ENCODE measurements around the gene PWWP2B.
A peak's percentile ranks its signal among the peaks of the same experiment; 100 is the strongest.
"Not testable (repeated sequence)": the region's sequence is repeated elsewhere in the genome, so short reads cannot be mapped to it uniquely, and the experiment has no call there.

Gene PWWP2B

GRCh38 chr10:132433671-132434340 is 36.8 kb downstream of the PWWP2B start:
- DNase-seq (ENCODE audit: low read depth in 3 of 3) = no peak

GRCh38 chr10:132434405-132435005 is 37.5 kb downstream of the PWWP2B start:
- DNase-seq (ENCODE audit: low read depth in 3 of 3) = peak in 2 of 3 donors; percentile 37 to 59

GRCh38 chr10:132435320-132435719 is 38.3 kb downstream of the PWWP2B start:
- not testable (repeated sequence) for DNase-seq (ENCODE audit: low read depth in 3 of 3)

GRCh38 chr10:132436096-132436495 is 39.1 kb downstream of the PWWP2B start:
- DNase-seq (ENCODE audit: low read depth in 3 of 3) = not testable (repeated sequence)

GRCh38 chr10:132436861-132437410 is 39.9 kb downstream of the PWWP2B start:
- DNase-seq (ENCODE audit: low read depth in 3 of 3) = no peak

GRCh38 chr10:132437541-132437950 is 40.5 kb downstream of the PWWP2B start:
- no peak for DNase-seq (ENCODE audit: low read depth in 3 of 3)

- DNase-seq (ENCODE audit: low read depth in 3 of 3) = no peak
These were observed 41.4 kb downstream of the PWWP2B start for GRCh38 chr10:132438091-132439024.

GRCh38 chr10:132439025-132439388 is 42.0 kb downstream of the PWWP2B start:
- DNase-seq (ENCODE audit: low read depth in 3 of 3) = no peak

GRCh38 chr10:132439424-132440163 is 42.6 kb downstream of the PWWP2B start:
- DNase-seq (ENCODE audit: low read depth in 3 of 3) = no peak

- DNase-seq (ENCODE audit: low read depth in 3 of 3) = no peak
These were observed 44.0 kb downstream of the PWWP2B start for GRCh38 chr10:132440791-132441565.

GRCh38 chr10:132441818-132442524 is 45.0 kb downstream of the PWWP2B start:
- no peak for DNase-seq (ENCODE audit: low read depth in 3 of 3)

GRCh38 chr10:132442636-132443035 is 45.6 kb downstream of the PWWP2B start:
- DNase-seq (ENCODE audit: low read depth in 3 of 3) = no peak

GRCh38 chr10:132443605-132443982 is 46.6 kb downstream of the PWWP2B start:
- peak; percentile 40 to 71 (median 55) for DNase-seq (ENCODE audit: low read depth in 3 of 3)

- no peak for DNase-seq (ENCODE audit: low read depth in 3 of 3)
These were observed 47.2 kb downstream of the PWWP2B start for GRCh38 chr10:132443983-132444876.

GRCh38 chr10:132444877-132445351 is 47.9 kb downstream of the PWWP2B start:
- no peak for DNase-seq (ENCODE audit: low read depth in 3 of 3)

- DNase-seq (ENCODE audit: low read depth in 3 of 3) = no peak
These were observed 48.7 kb downstream of the PWWP2B start for GRCh38 chr10:132445516-132446194.

GRCh38 chr10:132446195-132446581 is 49.2 kb downstream of the PWWP2B start:
- no peak for DNase-seq (ENCODE audit: low read depth in 3 of 3)

Measured in stimulated activated CD4-positive, alpha-beta T cell treated with anti-CD3 and anti-CD28 coated beads, TNF-alpha, amount 100 ng/mL, for 48 hours (primary cell).